B cell (primary cell): ENCODE data around the gene CRYBA2.

Experiments
- EZH2 ChIP-seq: IDR thresholded peaks from 2 replicates; pipeline ENCODE4 v1.6.1; 2012; ENCODE audit warnings: borderline replicate concordance, low read depth, mild to moderate bottlenecking, moderate library complexity, low read length; ENCODE audit not compliant: insufficient read depth, poor library complexity, severe bottlenecking
- TF ChIP-seq, protein P1 (sequence below): fragments of 200-600 bp; IDR thresholded peaks from one replicate; pipeline ENCODE4 v1.8.0; 2022; ENCODE audit warnings: antibody characterized with exemption, mild to moderate bottlenecking

DNA sequence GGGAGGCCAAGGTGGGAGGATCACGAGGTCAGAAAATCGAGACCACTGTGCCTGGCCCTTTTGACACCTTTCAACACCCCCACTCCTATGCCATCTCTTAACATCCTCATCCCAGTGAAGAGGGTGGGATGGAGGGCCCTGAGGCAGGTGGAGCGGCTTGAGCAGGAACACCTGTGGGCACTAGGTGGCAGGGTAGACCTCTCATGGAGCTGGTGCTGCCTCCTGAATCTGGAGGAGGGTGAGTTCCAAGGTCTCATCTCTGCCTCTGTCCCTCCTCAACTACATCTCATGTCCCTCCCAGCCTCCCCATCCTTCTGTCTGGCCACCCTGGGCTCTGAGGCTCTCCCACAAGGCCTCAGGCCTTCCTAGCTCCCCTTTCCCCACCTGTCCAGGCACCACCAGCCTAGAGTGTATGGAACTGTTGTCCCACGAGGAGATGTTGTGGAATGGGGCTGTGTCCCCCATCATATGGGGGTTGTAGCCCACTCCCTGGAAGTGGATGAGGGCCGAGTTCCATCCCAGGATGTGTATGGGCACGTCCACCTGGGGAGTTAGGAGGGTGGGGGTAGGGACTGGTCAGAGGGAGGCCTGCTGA, 17.0 kb upstream of the CRYBA2 start:
- no peak for TF ChIP-seq EZH2
- TF ChIP-seq, protein P1, sequence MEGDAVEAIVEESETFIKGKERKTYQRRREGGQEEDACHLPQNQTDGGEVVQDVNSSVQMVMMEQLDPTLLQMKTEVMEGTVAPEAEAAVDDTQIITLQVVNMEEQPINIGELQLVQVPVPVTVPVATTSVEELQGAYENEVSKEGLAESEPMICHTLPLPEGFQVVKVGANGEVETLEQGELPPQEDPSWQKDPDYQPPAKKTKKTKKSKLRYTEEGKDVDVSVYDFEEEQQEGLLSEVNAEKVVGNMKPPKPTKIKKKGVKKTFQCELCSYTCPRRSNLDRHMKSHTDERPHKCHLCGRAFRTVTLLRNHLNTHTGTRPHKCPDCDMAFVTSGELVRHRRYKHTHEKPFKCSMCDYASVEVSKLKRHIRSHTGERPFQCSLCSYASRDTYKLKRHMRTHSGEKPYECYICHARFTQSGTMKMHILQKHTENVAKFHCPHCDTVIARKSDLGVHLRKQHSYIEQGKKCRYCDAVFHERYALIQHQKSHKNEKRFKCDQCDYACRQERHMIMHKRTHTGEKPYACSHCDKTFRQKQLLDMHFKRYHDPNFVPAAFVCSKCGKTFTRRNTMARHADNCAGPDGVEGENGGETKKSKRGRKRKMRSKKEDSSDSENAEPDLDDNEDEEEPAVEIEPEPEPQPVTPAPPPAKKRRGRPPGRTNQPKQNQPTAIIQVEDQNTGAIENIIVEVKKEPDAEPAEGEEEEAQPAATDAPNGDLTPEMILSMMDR, result peak; percentile 50
